H1 (cell line): Measurements from ENCODE around the gene CACNA2D3. TPM values are rescaled to one million over a fixed set of nuclear protein-coding genes. Genes with fewer than 3 reads are reported as not detected.
"Not testable (repeated sequence)": the region's sequence is repeated elsewhere in the genome, so short reads cannot be mapped to it uniquely, and the experiment has no call there.

ENCODE experiments used
- CTCF ChIA-PET: fragments of 300-600 bp; sonication (Branson Sonifier 250); formaldehyde crosslinking; loops from one replicate; lab custom pipeline; 2021; ENCODE audit not compliant: partially characterized antibody; lab: Charles Lee
- POLR2A ChIA-PET: fragments of 300-600 bp; sonication (Branson Sonifier 250); formaldehyde crosslinking; loops from one replicate; lab custom pipeline; 2021; ENCODE audit warnings: inconsistent platforms; ENCODE audit not compliant: partially characterized antibody; lab: Charles Lee
- DNase-seq, 2 experiments: peaks; one replicate each; pipeline versions ENCODE4 v3.0.0 to v3.0.0-alpha.2; 2010 to 2022; ENCODE audit warnings: low spot score in 2 of 2, low read depth in 1 of 2, mixed read lengths in 1 of 2
- FAIRE-seq: peaks from 2 replicates; lab custom pipeline; 2011; peaks lifted over from hg19 to GRCh38; lab: Jason Lieb, UNC
- H2AFZ ChIP-seq: 2 replicates; pipeline ENCODE4 v1.8.1; 2012; ENCODE audit warnings: low read length, inconsistent platforms
- H2AK5ac ChIP-seq: 2 replicates; pipeline ENCODE4 v1.6.1; 2013; ENCODE audit warnings: low read depth, low read length
- H2BK120ac ChIP-seq: replicated peaks from 2 replicates; pipeline ENCODE3; 2013; ENCODE audit warnings: low read depth, low read length, inconsistent platforms
- H2BK12ac ChIP-seq: 2 replicates; pipeline ENCODE4 v1.6.1; 2013; ENCODE audit warnings: low read depth, low read length
- H2BK15ac ChIP-seq: 2 replicates; pipeline ENCODE4 v1.6.1; 2013; ENCODE audit warnings: low read length
- H2BK20ac ChIP-seq: 2 replicates; pipeline ENCODE4 v1.6.1; 2013; ENCODE audit warnings: low read length
- H2BK5ac ChIP-seq: 2 replicates; pipeline ENCODE4 v1.6.1; 2013; ENCODE audit warnings: low read depth, low read length
- H3K14ac ChIP-seq: 2 replicates; pipeline ENCODE4 v1.6.1; 2013; ENCODE audit warnings: inconsistent platforms; ENCODE audit not compliant: insufficient read length
- H3K18ac ChIP-seq: 2 replicates; pipeline ENCODE4 v1.6.1; 2013; ENCODE audit warnings: low read length; ENCODE audit errors: extremely low read depth
- H3K23ac ChIP-seq: 2 replicates; pipeline ENCODE4 v1.6.1; 2013; ENCODE audit warnings: inconsistent platforms; ENCODE audit not compliant: insufficient read length
- H3K23me2 ChIP-seq: 2 replicates; pipeline ENCODE4 v1.6.1; 2013; ENCODE audit warnings: low read depth, low read length
- H3K27ac ChIP-seq: 2 replicates; pipeline ENCODE4 v1.6.1; 2011; ENCODE audit warnings: low read depth, low read length, inconsistent platforms
- H3K27me3 ChIP-seq, 4 experiments: replicated peaks in 1 of 4; 1 replicate in 1 of 4; 2 replicates in 3 of 4; pipeline versions ENCODE4 v1.6.1 to v1.8.1; 2011 to 2013; ENCODE audit warnings: low read length in 3 of 4, mild to moderate bottlenecking in 3 of 4, inconsistent platforms in 2 of 4, mixed read lengths in 2 of 4, moderate library complexity in 1 of 4; ENCODE audit not compliant: control insufficient read depth in 3 of 4, insufficient read depth in 3 of 4; ENCODE audit errors: extremely low read depth in 1 of 4
- H3K36me3 ChIP-seq, 4 experiments: 2 replicates each; pipeline versions ENCODE4 v1.6.1 to v1.8.1; 2011 to 2013; ENCODE audit warnings: mild to moderate bottlenecking in 4 of 4, low read length in 3 of 4, moderate library complexity in 2 of 4, control low read depth in 1 of 4, inconsistent platforms in 1 of 4; ENCODE audit not compliant: insufficient read depth in 4 of 4, control insufficient read depth in 2 of 4
- H3K4ac ChIP-seq: replicated peaks from 2 replicates; pipeline ENCODE3; 2013; ENCODE audit warnings: low read length, low read depth, mixed read lengths, inconsistent platforms; ENCODE audit not compliant: insufficient read length
- H3K4me1 ChIP-seq, 4 experiments: replicated peaks in 1 of 4; 1 replicate in 1 of 4; 2 replicates in 3 of 4; pipeline versions ENCODE4 v1.6.1 to v1.8.1; 2011 to 2013; ENCODE audit warnings: low read length in 3 of 4, inconsistent platforms in 2 of 4, mixed read lengths in 1 of 4; ENCODE audit not compliant: insufficient read depth in 4 of 4, control insufficient read depth in 3 of 4
- H3K4me2 ChIP-seq, 2 experiments: 2 replicates each; pipeline versions ENCODE4 v1.6.1 to v1.8.1; 2011 to 2013; ENCODE audit warnings: low read depth in 2 of 2, low read length in 2 of 2, control low read depth in 1 of 2, inconsistent platforms in 1 of 2, mild to moderate bottlenecking in 1 of 2; ENCODE audit not compliant: insufficient read depth in 1 of 2
- H3K4me3 ChIP-seq, 4 experiments: fragments of 200-600, 300-600 bp in 1 of 4; sonication (generic), shearing (Covaris generic), sonication (Bioruptor Twin) in 1 of 4; 2 replicates each; pipeline versions ENCODE4 v1.5.1 to v1.8.1; 2011 to 2016; ENCODE audit warnings: low read length in 4 of 4, low read depth in 3 of 4, control low read depth in 2 of 4, inconsistent platforms in 2 of 4, mild to moderate bottlenecking in 2 of 4, mixed read lengths in 1 of 4, moderate library complexity in 1 of 4; ENCODE audit not compliant: insufficient read depth in 2 of 4; ENCODE audit errors: extremely low read depth in 1 of 4
- H3K56ac ChIP-seq: replicated peaks from 2 replicates; pipeline ENCODE3; 2013; ENCODE audit warnings: low read depth, mild to moderate bottlenecking, mixed read lengths, low read length, inconsistent platforms; ENCODE audit not compliant: insufficient read length
- H3K79me1 ChIP-seq: 2 replicates; pipeline ENCODE4 v1.6.1; 2013; ENCODE audit warnings: low read depth, low read length, control low read depth
- H3K79me2 ChIP-seq, 2 experiments: 2 replicates each; pipeline versions ENCODE4 v1.6.1 to v1.8.1; 2012 to 2013; ENCODE audit warnings: low read length in 2 of 2, mild to moderate bottlenecking in 2 of 2, inconsistent platforms in 1 of 2; ENCODE audit not compliant: insufficient read depth in 2 of 2, control insufficient read depth in 1 of 2
- H3K9ac ChIP-seq, 4 experiments: replicated peaks in 1 of 4; 1 replicate in 1 of 4; 2 replicates in 3 of 4; pipeline versions ENCODE4 v1.6.1 to v1.8.1; 2011 to 2013; ENCODE audit warnings: low read depth in 3 of 4, low read length in 3 of 4, control low read depth in 2 of 4, mild to moderate bottlenecking in 2 of 4, moderate library complexity in 2 of 4, inconsistent platforms in 1 of 4; ENCODE audit errors: extremely low read depth in 1 of 4
- H3K9me3 ChIP-seq, 2 experiments: 2 replicates each; pipeline versions ENCODE4 v1.6.1 to v1.8.1; 2012 to 2013; ENCODE audit warnings: mild to moderate bottlenecking in 2 of 2, moderate library complexity in 2 of 2, control low read depth in 1 of 2, inconsistent platforms in 1 of 2, low read depth in 1 of 2, low read length in 1 of 2, mixed read lengths in 1 of 2; ENCODE audit not compliant: insufficient read depth in 2 of 2
- H4K20me1 ChIP-seq, 2 experiments: replicated peaks in 1 of 2; 2 replicates each; pipeline versions ENCODE3 to v1.8.1; 2011 to 2013; ENCODE audit warnings: inconsistent platforms in 2 of 2, low read length in 2 of 2, mild to moderate bottlenecking in 1 of 2; ENCODE audit not compliant: insufficient read depth in 2 of 2, control insufficient read depth in 1 of 2
- H4K5ac ChIP-seq: 2 replicates; pipeline ENCODE4 v1.6.1; 2013; ENCODE audit warnings: low read length, low read depth, mixed read lengths, inconsistent platforms; ENCODE audit not compliant: insufficient read length
- H4K8ac ChIP-seq: 2 replicates; pipeline ENCODE4 v1.8.0; 2013; ENCODE audit warnings: mild to moderate bottlenecking, moderate library complexity, low read length, inconsistent platforms; ENCODE audit not compliant: insufficient read depth; ENCODE audit errors: extremely low read depth
- H4K91ac ChIP-seq: replicated peaks from 2 replicates; pipeline ENCODE3; 2013; ENCODE audit warnings: low read length, mixed read lengths, inconsistent platforms; ENCODE audit not compliant: insufficient read length
- BRCA1 ChIP-seq: IDR thresholded peaks from 2 replicates; pipeline ENCODE4 v1.6.1; 2012; ENCODE audit warnings: low read depth, low read length, improper control_type of control experiment
- CBX8 ChIP-seq: fragments of 300-800, 300-1000 bp; sonication (generic); IDR thresholded peaks from 2 replicates; pipeline ENCODE4 v1.7.1; 2016; ENCODE audit warnings: low read depth, low read length, borderline replicate concordance
- CREB1 ChIP-seq: IDR thresholded peaks from 2 replicates; pipeline ENCODE4 v1.6.1; 2012; ENCODE audit warnings: inconsistent platforms
- EZH2 ChIP-seq: fragments of 200-600 bp; sonication (generic); IDR thresholded peaks from 2 replicates; pipeline ENCODE4 v1.7.1; 2012; ENCODE audit warnings: low read depth, mild to moderate bottlenecking, moderate library complexity, low read length, inconsistent platforms; ENCODE audit not compliant: severe bottlenecking
- SIRT6 ChIP-seq: IDR thresholded peaks from one replicate; pipeline ENCODE4 v1.7.1; 2012; ENCODE audit warnings: low read length, inconsistent platforms
- TAF1 ChIP-seq: IDR thresholded peaks from 2 replicates; pipeline ENCODE4 v1.6.1; 2011; ENCODE audit warnings: mild to moderate bottlenecking, low read depth, low read length
- whole genome bisulfite sequencing, 2 experiments: shearing (Covaris generic) in 1 of 2; methylation state at CpG; one replicate each; pipeline versions ENCODE4 v1.1.6 to v1.1.7; 2013 to 2015; ENCODE audit warnings: low lambda C conversion rate in 2 of 2, mixed read lengths in 2 of 2, inconsistent platforms in 1 of 2, low coverage in 1 of 2, missing lambda C conversion rate in 1 of 2; ENCODE audit not compliant: insufficient replicate concordance in 2 of 2, insufficient coverage in 1 of 2, insufficient read length in 1 of 2; ENCODE audit errors: extremely low coverage in 1 of 2, missing lambda C conversion rate in 1 of 2; 5-methylcytosine and 5-hydroxymethylcytosine counted together
- polyA plus RNA-seq, 7 experiments: library from polyadenylated mRNA; depleted of rRNA in 3 of 7; stranded (reverse) in 5 of 7; unstranded in 2 of 7; fragments of >200 nt in 5 of 7; fragments of 200-250 nt in 2 of 7; gene quantifications; 1 replicate in 5 of 7; 2 replicates in 1 of 7; 4 replicates in 1 of 7; pipeline versions ENCODE4 v1.2.1 to v1.2.3, GENCODE V29; 2011 to 2013; ENCODE audit warnings: missing spikeins in 2 of 7, mixed read lengths in 2 of 7
- total RNA-seq: library from RNA; stranded (reverse); fragmentation: NEBNext Ultra II Directional; extraction: Animal tissue kit (Norgen Biotek cat#: 25700); gene quantifications from 2 replicates; pipeline ENCODE4 v1.2.1, GENCODE V29; 2021
- TF ChIP-seq, protein P1 (sequence below): IDR thresholded peaks from 2 replicates; pipeline ENCODE4 v1.6.1; 2011; ENCODE audit warnings: low read length, improper control_type of control experiment

CACNA2D3 gene
- total and polyA plus RNA-seq, 2 of the 8 experiments (the other 6 are each of a cell fraction or from before 2014, with no cell fraction given), result 1.5 to 1.8 TPM

DNA sequence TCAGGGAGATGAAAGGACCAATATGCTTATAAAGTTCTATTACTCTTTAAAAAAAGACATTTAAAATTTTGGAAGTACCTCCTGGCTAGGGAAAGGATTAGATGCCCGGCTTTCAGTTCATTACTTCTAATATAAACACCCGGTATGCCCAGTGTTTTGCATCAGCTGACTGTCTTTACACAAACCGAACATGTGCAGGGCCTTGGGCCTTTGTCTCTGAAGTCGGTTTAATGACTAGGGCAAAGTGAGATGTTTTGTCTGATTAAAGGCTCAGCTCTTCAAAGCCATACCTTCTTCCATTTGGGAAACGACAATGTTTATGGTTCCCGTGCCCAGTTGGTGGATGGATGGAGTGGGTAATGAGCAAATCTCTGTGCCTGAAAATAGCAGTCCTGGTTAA, 984.8 kb downstream of the CACNA2D3 start (continued):
- TF ChIP-seq SIRT6 (no peak), EZH2 (no peak), CBX8 (no peak), BRCA1 (no peak), TAF1 (no peak), CREB1 (no peak)
- TF ChIP-seq, protein P1, sequence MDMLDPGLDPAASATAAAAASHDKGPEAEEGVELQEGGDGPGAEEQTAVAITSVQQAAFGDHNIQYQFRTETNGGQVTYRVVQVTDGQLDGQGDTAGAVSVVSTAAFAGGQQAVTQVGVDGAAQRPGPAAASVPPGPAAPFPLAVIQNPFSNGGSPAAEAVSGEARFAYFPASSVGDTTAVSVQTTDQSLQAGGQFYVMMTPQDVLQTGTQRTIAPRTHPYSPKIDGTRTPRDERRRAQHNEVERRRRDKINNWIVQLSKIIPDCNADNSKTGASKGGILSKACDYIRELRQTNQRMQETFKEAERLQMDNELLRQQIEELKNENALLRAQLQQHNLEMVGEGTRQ, result no peak
- TF ChIP-seq, all 59 proteins: peak for 0

DNA sequence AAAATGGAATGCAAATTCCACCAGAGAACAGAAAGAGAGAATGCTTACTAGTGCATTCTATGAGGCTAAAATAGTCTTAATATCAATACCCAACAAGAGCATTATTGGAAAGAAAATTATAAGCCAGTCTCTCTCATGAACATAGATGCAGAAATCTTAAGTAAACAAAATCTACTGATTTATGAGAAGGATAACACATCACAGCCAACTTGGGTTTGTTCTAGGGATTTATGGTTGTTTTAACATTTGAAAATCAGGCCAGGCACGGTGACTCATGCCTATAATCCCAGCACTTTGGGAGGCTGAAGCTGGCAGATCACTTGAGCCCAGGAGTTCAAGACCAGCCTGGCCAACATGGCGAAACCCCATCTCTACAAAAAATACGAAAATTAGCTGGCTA, 989.6 kb downstream of the CACNA2D3 start:
- H3K4me2 ChIP-seq, H3K27me3 ChIP-seq, H3K14ac ChIP-seq, H3K18ac ChIP-seq, H3K9ac ChIP-seq, H3K23ac ChIP-seq, H2BK120ac ChIP-seq, H3K36me3 ChIP-seq, H2BK15ac ChIP-seq, H3K27ac ChIP-seq, DNase-seq, H4K91ac ChIP-seq, H4K5ac ChIP-seq, H3K23me2 ChIP-seq, H3K9me3 ChIP-seq, H4K20me1 ChIP-seq, H2BK12ac ChIP-seq, H3K4me3 ChIP-seq, H2AK5ac ChIP-seq, POLR2A ChIA-PET, H2AFZ ChIP-seq, H3K79me2 ChIP-seq, H3K4ac ChIP-seq, H4K8ac ChIP-seq, FAIRE-seq, H2BK20ac ChIP-seq, H3K79me1 ChIP-seq, H3K4me1 ChIP-seq, H3K56ac ChIP-seq, H2BK5ac ChIP-seq: not testable (repeated sequence)
- CTCF ChIA-PET, result interaction anchor here (0.7 kb wide), 1 partner anchor 792 kb away, joined by 3 read pairs; no protein-coding TSS in a partner anchor
- 97% methylated on average over 3 of the region's 3 CpGs; no CpG with 5 or more reads in 1 of the 2 experiments for WGBS, 2 experiments
